Trophoblast cell (in vitro differentiated cells and primary cell): ENCODE measurements around the gene RIN3.

Experiments
- DNase-seq, 2 donors: peaks; one replicate each; pipeline ENCODE4 v3.0.0-alpha.2; 2016
- H2AFZ ChIP-seq: 2 replicates; pipeline ENCODE4 v1.6.1; 2013; ENCODE audit warnings: low read length, moderate library complexity, mild to moderate bottlenecking; ENCODE audit not compliant: insufficient read depth, poor library complexity
- H2AK5ac ChIP-seq: 2 replicates; pipeline ENCODE4 v1.6.1; 2013; ENCODE audit warnings: mild to moderate bottlenecking, low read length
- H2BK120ac ChIP-seq: 2 replicates; pipeline ENCODE4 v1.6.1; 2013; ENCODE audit warnings: low read length, mild to moderate bottlenecking, moderate library complexity; ENCODE audit not compliant: insufficient read depth, poor library complexity
- H2BK12ac ChIP-seq: 2 replicates; pipeline ENCODE4 v1.6.1; 2013; ENCODE audit warnings: mild to moderate bottlenecking, low read length, moderate library complexity
- H2BK5ac ChIP-seq: 2 replicates; pipeline ENCODE4 v1.6.1; 2013; ENCODE audit warnings: low read length, low read depth, moderate library complexity, mild to moderate bottlenecking; ENCODE audit not compliant: poor library complexity
- H3K14ac ChIP-seq: 2 replicates; pipeline ENCODE4 v1.6.1; 2013; ENCODE audit warnings: mild to moderate bottlenecking, low read length
- H3K18ac ChIP-seq: 2 replicates; pipeline ENCODE4 v1.6.1; 2013; ENCODE audit warnings: mild to moderate bottlenecking, low read length
- H3K23ac ChIP-seq: 2 replicates; pipeline ENCODE4 v1.6.1; 2013; ENCODE audit warnings: low read length
- H3K27ac ChIP-seq: 2 replicates; pipeline ENCODE4 v1.5.1; 2013; ENCODE audit warnings: low read depth, mild to moderate bottlenecking, inconsistent platforms, low read length, moderate library complexity
- H3K27me3 ChIP-seq: 2 replicates; pipeline ENCODE4 v1.6.1; 2013; ENCODE audit warnings: inconsistent platforms, mild to moderate bottlenecking, low read length, moderate library complexity; ENCODE audit not compliant: insufficient read depth
- H3K36me3 ChIP-seq, 2 experiments: 1 replicate in 1 of 2; 2 replicates in 1 of 2; pipeline ENCODE4 v1.6.1; 2013; ENCODE audit warnings: low read length in 2 of 2, mild to moderate bottlenecking in 2 of 2, moderate library complexity in 1 of 2; ENCODE audit not compliant: insufficient read depth in 2 of 2, control insufficient read depth in 1 of 2
- H3K4ac ChIP-seq: 2 replicates; pipeline ENCODE4 v1.6.1; 2013; ENCODE audit warnings: low read depth, mild to moderate bottlenecking, low read length, moderate library complexity
- H3K4me1 ChIP-seq, 2 experiments: 1 replicate in 1 of 2; 2 replicates in 1 of 2; pipeline ENCODE4 v1.6.1; 2013; ENCODE audit warnings: low read length in 2 of 2, mild to moderate bottlenecking in 2 of 2, moderate library complexity in 1 of 2; ENCODE audit not compliant: insufficient read depth in 2 of 2, control insufficient read depth in 1 of 2
- H3K4me2 ChIP-seq: 2 replicates; pipeline ENCODE4 v1.6.1; 2013; ENCODE audit warnings: inconsistent platforms, mild to moderate bottlenecking, low read length, moderate library complexity
- H3K4me3 ChIP-seq: 2 replicates; pipeline ENCODE4 v1.5.1; 2013; ENCODE audit warnings: mild to moderate bottlenecking, low read depth, low read length, inconsistent platforms
- H3K79me1 ChIP-seq: one replicate; pipeline ENCODE4 v1.6.1; 2013; ENCODE audit warnings: low read length
- H3K79me2 ChIP-seq: 2 replicates; pipeline ENCODE4 v1.6.1; 2013; ENCODE audit warnings: low read length, mild to moderate bottlenecking; ENCODE audit not compliant: control insufficient read depth, insufficient read depth, poor library complexity
- H3K9ac ChIP-seq: 2 replicates; pipeline ENCODE4 v1.6.1; 2013; ENCODE audit warnings: mild to moderate bottlenecking, low read length
- H3K9me3 ChIP-seq: 2 replicates; pipeline ENCODE4 v1.6.1; 2013; ENCODE audit warnings: low read depth, mild to moderate bottlenecking, control low read depth, inconsistent platforms, low read length; ENCODE audit not compliant: insufficient read depth
- H4K12ac ChIP-seq: 2 replicates; pipeline ENCODE4 v1.6.1; 2013; ENCODE audit warnings: low read depth, mild to moderate bottlenecking, low read length, moderate library complexity
- H4K8ac ChIP-seq: 2 replicates; pipeline ENCODE4 v1.6.1; 2013; ENCODE audit warnings: low read depth, mild to moderate bottlenecking, low read length, moderate library complexity
- H4K91ac ChIP-seq: one replicate; pipeline ENCODE4 v1.6.1; 2013; ENCODE audit warnings: low read depth, mild to moderate bottlenecking, low read length, moderate library complexity
- WGBS: extraction: QIAGEN DNeasy Blood & Tissue Kit; methylation state at CpG from one replicate; pipeline ENCODE4 v1.1.7; 2013; ENCODE audit warnings: missing lambda C conversion rate; ENCODE audit not compliant: insufficient read length, insufficient coverage; ENCODE audit errors: extremely low coverage; 5-methylcytosine and 5-hydroxymethylcytosine counted together

Gene RIN3

DNA sequence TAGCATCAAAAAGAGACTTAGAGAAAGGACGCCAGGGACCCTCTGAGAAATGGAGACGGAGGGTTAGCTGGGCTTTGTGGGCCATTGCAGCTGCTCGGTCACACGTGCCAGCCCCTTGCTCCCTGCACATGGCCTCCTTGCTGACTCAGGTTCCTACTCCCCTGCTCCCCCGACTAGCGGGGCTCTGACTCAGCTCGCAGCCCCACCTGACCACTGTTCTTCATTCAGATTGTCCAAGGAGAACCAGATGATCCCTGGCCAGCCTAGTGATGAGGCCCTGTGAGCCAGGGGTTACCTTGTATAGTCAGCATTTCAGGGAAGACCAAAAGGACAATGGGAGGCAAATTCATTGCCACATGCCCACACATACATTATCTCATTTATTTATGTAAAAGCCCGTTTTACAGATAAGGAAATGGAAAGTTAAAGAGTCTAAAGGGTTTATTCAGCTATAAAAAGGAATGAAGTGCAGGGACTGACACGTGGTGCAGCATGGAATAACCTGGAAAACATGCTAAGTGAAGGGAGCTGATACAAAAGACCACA is 131.5 kb downstream of the RIN3 start:
- no CpG with 5 or more reads among the region's 9 CpGs for WGBS
- peak overlapping the region; percentile 36 for H4K91ac ChIP-seq

DNA sequence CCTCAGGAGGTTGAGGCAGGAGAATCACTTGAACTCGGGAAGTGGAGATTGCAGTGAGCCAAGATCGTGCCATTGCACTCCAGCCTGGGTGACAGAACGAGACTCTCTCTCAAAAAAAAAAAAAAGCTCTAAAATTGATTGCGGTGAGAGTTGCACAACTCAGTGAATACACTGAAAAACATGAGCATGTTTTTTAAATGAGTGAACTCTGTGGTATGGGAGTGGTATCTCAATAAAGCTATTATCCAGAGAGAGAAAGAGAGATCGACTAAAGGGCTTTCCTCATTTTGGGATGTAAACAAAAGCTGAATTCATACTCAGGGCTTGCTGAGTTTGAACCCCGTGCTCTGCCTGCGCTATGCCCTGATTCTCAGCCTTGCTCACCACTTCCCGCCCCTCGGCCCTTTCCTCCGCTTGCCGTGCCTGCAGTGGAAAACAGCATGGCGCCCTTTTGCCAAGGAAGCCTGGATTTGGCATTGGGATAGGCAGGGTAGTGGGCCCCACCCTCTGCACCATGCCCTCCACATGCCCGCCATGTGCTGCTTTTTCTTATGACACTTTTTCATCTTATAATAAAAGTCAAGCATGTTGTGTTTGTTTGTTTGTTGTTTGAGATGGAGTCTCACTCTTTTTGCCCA is 132.4 kb downstream of the RIN3 start:
- H3K79me1 ChIP-seq, result peaks cover 23% of the 10 kb centered on the region
- no peak overlapping the region for H4K8ac ChIP-seq
- H3K14ac ChIP-seq, result no peak overlapping the region
- H3K18ac ChIP-seq, result no peak overlapping the region
- no peak overlapping the region for H2AK5ac ChIP-seq
- H2BK120ac ChIP-seq, result no peak overlapping the region
- DNase-seq, result peak in 1 of 2 donors; percentile 84
- no peak overlapping the region for H3K27ac ChIP-seq
- H3K4ac ChIP-seq, result no peak overlapping the region
- H3K4me3 ChIP-seq, result no peak overlapping the region
- no peak overlapping the region for H2BK12ac ChIP-seq
- H2AFZ ChIP-seq, result no peak overlapping the region
- no peaks in the 10 kb centered on the region for H3K79me2 ChIP-seq
- peaks cover 2 to 7% of the 10 kb centered on the region in 2 experiments for H3K36me3 ChIP-seq
- H3K4me2 ChIP-seq, result no peak overlapping the region
- peaks cover 16 to 22% of the 10 kb centered on the region in 2 experiments for H3K4me1 ChIP-seq
- no peak overlapping the region for H3K9ac ChIP-seq
- H3K27me3 ChIP-seq, result no peaks in the 10 kb centered on the region
- peaks cover 7% of the 10 kb centered on the region for H3K9me3 ChIP-seq
- no peak overlapping the region for H4K91ac ChIP-seq
- no CpG with 5 or more reads among the region's 13 CpGs for WGBS
- no peak overlapping the region for H2BK5ac ChIP-seq
- no peak overlapping the region for H3K23ac ChIP-seq
- no peak overlapping the region for H4K12ac ChIP-seq

More for the DNA sequence above, 131.5 kb downstream of the RIN3 start:
- peaks cover 2 to 7% of the 10 kb centered on the region in 2 experiments for H3K36me3 ChIP-seq
- H4K12ac ChIP-seq, result no peak overlapping the region
- peaks cover 7% of the 10 kb centered on the region for H3K9me3 ChIP-seq
- no peak overlapping the region for H3K4ac ChIP-seq
- no peaks in the 10 kb centered on the region for H3K27me3 ChIP-seq
- peak overlapping the region; percentile 21 for H2BK5ac ChIP-seq
- H3K4me3 ChIP-seq, result no peak overlapping the region
- H3K4me1 ChIP-seq, result peaks cover 13 to 20% of the 10 kb centered on the region in 2 experiments
- H3K14ac ChIP-seq, result peak overlapping the region; percentile 34
- H2BK120ac ChIP-seq, result peak overlapping the region; percentile 16
- no peak overlapping the region for H4K8ac ChIP-seq
- no peak overlapping the region for H2AFZ ChIP-seq
- H3K79me2 ChIP-seq, result no peaks in the 10 kb centered on the region
- H3K18ac ChIP-seq, result no peak overlapping the region
- no peak overlapping the region for H3K23ac ChIP-seq
- no peak overlapping the region for H3K9ac ChIP-seq
- H2BK12ac ChIP-seq, result peak overlapping the region; percentile 4
- no peak overlapping the region for H3K27ac ChIP-seq
- DNase-seq, result no peak
- peak overlapping the region; percentile 13 for H2AK5ac ChIP-seq
- H3K79me1 ChIP-seq, result peaks cover 18% of the 10 kb centered on the region
- no peak overlapping the region for H3K4me2 ChIP-seq

DNA sequence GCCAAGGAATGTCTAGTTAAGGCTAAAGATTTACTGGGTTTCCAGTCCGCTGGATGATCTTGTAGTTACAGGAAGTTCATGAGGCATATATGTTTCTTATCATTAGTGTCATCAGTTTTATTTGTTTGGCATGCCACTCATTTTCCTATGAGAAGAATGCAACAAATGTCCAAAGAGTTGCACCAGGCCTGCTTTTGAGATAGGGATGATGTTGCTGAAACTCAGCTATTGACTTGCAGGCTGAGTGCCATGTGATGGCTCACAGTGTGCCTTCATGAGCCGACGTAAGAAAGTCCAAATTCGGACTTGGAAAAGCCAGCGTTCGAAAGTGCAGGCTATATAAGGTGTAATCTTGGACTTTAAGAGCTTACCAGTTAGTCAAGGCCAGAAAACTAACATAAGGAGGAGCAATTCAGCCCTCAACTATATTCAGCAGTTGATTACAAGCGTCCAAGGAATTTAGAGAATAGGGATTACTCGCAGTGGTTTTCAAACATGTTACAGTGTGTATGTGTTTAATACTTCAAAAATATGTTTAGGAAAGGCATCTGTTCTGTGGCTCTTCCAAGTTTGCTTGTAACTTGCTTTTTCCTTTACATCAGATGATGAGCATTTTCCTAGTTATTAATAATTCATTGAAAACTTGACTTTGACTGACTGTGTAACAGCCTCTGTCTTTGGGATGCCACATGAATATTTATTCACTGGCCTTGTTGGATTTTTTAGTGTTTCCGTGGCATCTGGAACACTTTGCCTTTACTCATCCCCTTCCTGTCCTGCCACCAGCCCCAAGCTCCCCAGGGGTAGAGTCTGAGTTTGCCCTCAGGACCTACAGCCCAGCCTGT is 133.6 kb downstream of the RIN3 start:
- Histone ChIP-seq H3K27ac (no peak overlapping the region), H3K79me2 (no peaks in the 10 kb centered on the region), H4K91ac (peak overlapping the region; percentile 63), H3K36me3 (peaks cover 5 to 8% of the 10 kb centered on the region in 2 experiments), H3K14ac (no peak overlapping the region), H3K4ac (no peak overlapping the region), H3K27me3 (no peaks in the 10 kb centered on the region), H3K4me1 (peaks cover 16 to 23% of the 10 kb centered on the region in 2 experiments), H3K4me2 (no peak overlapping the region), H4K8ac (peak overlapping the region; percentile 34), H3K4me3 (no peak overlapping the region), H3K23ac (no peak overlapping the region), H2BK5ac (no peak overlapping the region), H3K9ac (no peak overlapping the region), H4K12ac (no peak overlapping the region), H3K9me3 (peaks cover 5% of the 10 kb centered on the region), H2AFZ (no peak overlapping the region), H3K18ac (peak overlapping the region; percentile 49), H3K79me1 (peaks cover 24% of the 10 kb centered on the region), H2BK12ac (no peak overlapping the region), H2BK120ac (peak overlapping the region; percentile 49), H2AK5ac (no peak overlapping the region)
- DNase-seq, result peak; percentile 73 to 88
- no CpG with 5 or more reads among the region's 9 CpGs for WGBS

DNA sequence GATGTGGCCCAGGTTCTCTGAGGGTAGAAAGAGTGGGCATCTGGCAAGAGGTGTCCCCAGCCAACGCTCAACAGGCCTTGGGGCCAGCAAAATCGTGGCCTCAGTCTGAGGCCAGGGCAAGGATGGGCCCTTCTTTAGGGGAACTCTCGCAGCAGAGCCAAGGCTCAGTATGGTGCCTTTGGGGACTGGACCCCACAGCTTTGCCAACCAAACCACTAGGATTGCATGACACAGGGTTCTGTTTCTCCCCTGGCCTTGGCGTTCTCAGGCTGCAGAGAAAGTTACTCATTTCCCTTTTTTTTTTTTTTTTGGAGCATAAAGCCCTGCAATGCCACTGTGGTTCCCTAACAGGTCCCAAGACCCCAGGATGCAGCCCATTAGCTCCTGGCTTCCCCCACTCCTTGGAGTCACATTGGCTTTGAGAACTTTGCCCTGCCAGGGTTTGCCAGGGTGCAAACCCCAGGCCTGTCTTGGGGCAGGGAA is 134.3 kb downstream of the RIN3 start:
- H2AFZ ChIP-seq, result no peak overlapping the region

More for the DNA sequence above, 134.3 kb downstream of the RIN3 start:
- peak overlapping the region; percentile 49 for H3K18ac ChIP-seq
- no peaks in the 10 kb centered on the region for H3K79me2 ChIP-seq
- no peak overlapping the region for H2BK5ac ChIP-seq
- H3K23ac ChIP-seq, result no peak overlapping the region
- no peak overlapping the region for H3K9ac ChIP-seq
- no peak overlapping the region for H3K4ac ChIP-seq
- no peak overlapping the region for H4K12ac ChIP-seq
- H3K27ac ChIP-seq, result no peak overlapping the region
- H3K14ac ChIP-seq, result no peak overlapping the region
- H4K8ac ChIP-seq, result peak overlapping the region; percentile 34
- WGBS, result no CpG with 5 or more reads among the region's 4 CpGs
- H2BK120ac ChIP-seq, result peak overlapping the region; percentile 49
- H3K4me2 ChIP-seq, result no peak overlapping the region
- peak overlapping the region; percentile 63 for H4K91ac ChIP-seq
- peaks cover 24% of the 10 kb centered on the region for H3K79me1 ChIP-seq
- H3K9me3 ChIP-seq, result peaks cover 5% of the 10 kb centered on the region
- H3K4me1 ChIP-seq, result peaks cover 16 to 23% of the 10 kb centered on the region in 2 experiments
- H3K4me3 ChIP-seq, result no peak overlapping the region
- no peak for DNase-seq
- H2BK12ac ChIP-seq, result no peak overlapping the region
- H2AK5ac ChIP-seq, result no peak overlapping the region
- H3K27me3 ChIP-seq, result no peaks in the 10 kb centered on the region
- H3K36me3 ChIP-seq, result peaks cover 10 to 12% of the 10 kb centered on the region in 2 experiments
